Measurements from ENCODE around the gene MYBL2. TPM values are rescaled to one million over a fixed set of nuclear protein-coding genes. Genes with fewer than 3 reads are reported as not detected.
"Not testable (repeated sequence)": the region's sequence is repeated elsewhere in the genome, so short reads cannot be mapped to it uniquely, and the experiment has no call there.

The MYBL2 gene
- polyA plus RNA-seq, 3 donors = 22.9 to 33.0 (median 29.3) TPM

DNA sequence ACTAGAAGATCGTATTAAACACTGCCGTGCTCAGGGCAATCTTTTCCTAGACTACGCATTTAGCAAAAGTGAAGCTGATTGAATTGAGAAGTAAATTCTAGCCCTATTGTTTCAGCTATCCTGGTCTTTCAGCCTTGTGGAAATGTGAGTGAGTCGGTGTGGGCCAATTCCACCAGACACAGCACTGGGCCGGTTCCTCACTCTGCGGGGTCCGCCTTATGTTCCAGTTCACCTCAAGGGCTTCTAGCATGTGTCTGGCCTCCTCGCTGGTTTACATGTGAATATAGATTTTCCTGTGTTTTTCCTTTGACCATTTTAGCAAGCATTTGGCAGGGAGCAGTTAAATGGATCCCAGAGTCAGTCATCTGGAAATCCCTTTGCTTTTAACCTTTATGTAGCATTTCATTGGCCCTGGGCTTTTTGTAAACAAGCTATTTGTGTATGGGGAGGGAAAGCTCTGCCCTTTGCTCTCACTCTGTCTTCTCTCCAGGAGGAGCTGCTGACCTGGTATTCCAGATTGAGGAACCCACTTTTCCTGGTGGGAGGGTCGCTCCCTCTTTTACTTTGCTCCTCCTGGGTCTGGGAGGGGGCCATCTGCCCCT lies 72.3 kb downstream of the MYBL2 start:
- no peak for DNase-seq (ENCODE audit: extremely low read depth in 1 of 11, low read depth in 9 of 11, low spot score in 4 of 11)

- DNase-seq (ENCODE audit: extremely low read depth in 1 of 11, low read depth in 9 of 11, low spot score in 4 of 11) = no peak
Observed at GRCh38 chr20:43740642-43741041, 73.7 kb downstream of the MYBL2 start.

DNA sequence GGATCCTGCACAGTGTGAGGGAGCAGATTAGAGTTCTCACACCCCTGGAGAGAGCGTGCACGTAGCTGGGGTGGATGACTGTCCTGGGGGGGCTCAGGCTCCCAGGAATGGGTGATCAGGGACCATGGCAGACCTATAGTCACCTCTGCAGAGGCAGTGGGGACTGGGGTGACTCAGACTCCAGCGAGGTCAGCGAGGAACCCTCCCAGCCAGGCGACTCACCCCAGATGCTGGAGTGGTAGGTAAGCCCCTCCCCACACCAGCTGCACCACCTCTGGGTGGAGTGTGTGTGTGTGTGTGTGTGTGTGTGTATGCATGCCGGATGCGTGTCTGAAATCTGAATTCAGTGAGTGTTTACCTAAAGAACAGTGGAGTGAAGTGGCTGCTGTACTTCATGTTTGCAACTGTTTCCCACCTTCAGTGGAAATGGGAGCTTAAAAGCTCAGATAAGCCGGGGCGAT lies 77.3 kb downstream of the MYBL2 start:
- no peak for DNase-seq (ENCODE audit: extremely low read depth in 1 of 11, low read depth in 9 of 11, low spot score in 4 of 11)

DNA sequence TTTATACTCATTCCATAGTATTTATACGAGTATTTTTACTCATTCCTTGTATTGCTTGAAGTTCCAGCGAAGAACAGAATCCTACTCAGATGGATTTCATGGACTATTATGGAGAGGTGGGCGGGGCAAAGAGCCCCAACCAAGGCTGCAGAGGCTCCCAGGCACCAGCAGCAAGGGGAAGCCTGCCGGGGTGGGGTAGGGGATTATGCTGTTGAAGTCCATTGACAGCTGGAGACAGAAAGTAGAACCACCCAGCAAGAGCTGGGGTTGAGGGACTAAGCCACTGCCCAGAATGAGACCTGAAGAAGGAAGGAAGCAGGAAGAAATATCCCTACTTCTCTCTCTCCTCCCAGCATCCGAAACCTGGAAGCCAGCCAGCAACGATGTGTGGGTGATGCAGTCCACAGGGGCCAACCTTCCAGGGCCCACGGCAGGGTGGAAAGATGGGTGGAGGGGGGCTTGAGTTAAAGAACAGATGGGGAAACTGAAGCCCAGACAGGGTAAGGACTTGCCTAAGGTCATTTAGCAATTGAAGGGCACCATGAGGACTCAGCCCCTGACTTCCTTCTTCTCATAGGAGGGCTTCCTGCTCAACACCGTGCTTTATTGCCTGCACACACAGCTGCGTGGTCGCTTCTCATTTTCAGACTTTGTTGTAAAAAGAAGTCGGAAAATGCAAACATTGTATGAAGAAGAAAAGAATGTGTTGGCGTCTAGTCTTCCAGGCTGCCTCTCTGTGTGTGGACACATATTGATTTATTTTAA lies 78.2 kb downstream of the MYBL2 start:
- DNase-seq (ENCODE audit: extremely low read depth in 1 of 11, low read depth in 9 of 11, low spot score in 4 of 11) = no peak

DNA sequence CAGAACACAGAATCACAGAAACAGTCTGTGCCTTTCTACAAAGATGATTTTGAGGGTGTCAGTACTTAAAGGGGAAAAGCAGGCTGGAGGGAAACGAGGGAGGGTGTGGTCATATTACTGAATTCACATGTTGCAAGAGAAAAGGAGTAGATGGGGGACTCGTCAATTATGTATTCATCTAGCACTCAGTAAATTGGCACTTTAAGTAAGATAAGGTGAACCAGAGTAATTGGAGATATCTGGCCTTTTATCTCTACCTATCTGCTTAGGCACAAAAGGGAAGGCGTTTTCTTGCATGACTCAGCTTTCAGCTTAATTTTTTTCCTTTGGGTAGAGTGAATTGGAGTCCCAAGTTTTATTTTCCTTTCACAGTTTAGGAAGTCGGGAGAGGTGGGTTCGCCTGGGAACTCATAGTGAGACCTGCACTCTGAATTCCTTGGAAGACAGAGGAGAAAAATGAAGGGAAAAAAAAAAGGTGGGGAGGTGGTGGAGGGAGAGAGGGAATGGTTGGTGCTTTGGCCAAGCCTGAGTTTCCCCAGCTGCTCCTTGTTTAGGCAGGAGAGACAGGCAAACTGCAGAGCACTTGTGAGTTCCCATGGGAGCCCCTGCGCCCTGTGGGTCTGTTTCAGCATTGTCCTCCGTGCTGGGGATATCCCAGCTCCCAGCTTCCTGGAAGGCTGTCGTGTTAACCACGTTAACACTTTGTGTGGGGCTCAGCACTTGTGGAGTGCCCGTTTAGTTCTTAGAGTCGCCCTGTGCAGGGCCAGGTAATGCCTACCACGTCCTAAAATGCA lies 79.6 kb downstream of the MYBL2 start:
- DNase-seq (ENCODE audit: extremely low read depth in 1 of 11, low read depth in 9 of 11, low spot score in 4 of 11) = no peak

GRCh38 chr20:43748274-43748673 lies 81.4 kb downstream of the MYBL2 start:
- DNase-seq (ENCODE audit: extremely low read depth in 1 of 11, low read depth in 9 of 11, low spot score in 4 of 11) = no peak

DNA sequence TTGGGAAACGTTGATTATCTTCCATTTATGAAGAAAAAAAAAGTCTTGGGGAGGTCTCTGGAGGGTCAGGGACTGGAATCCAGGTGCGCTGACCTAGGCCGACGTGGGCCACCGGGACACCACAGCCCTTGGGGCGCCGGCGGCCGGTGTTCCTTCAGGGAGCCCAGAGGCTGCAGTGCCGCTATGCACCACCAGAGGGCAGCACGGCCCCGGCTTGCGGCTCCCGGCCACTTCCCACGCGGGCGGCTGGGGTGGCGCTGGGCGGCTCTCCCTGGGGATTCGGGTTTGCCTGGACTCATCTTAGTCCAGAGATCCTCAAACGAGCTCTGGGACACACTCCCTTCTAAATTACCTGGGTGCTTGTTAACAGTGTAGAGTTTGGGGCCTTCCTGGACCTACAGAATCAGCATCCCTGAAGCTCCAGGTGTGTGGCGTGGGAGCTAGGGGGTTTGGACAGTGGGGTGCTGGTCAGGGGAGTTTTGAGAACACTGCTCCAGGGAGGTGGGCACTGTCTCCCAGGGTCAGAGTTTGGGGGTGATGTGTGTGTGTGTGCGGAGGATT lies 82.9 kb downstream of the MYBL2 start:
- DNase-seq (ENCODE audit: extremely low read depth in 1 of 11, low read depth in 9 of 11, low spot score in 4 of 11) = peak in 9 of 11 donors; percentile 1 to 38 (median 25)

DNA sequence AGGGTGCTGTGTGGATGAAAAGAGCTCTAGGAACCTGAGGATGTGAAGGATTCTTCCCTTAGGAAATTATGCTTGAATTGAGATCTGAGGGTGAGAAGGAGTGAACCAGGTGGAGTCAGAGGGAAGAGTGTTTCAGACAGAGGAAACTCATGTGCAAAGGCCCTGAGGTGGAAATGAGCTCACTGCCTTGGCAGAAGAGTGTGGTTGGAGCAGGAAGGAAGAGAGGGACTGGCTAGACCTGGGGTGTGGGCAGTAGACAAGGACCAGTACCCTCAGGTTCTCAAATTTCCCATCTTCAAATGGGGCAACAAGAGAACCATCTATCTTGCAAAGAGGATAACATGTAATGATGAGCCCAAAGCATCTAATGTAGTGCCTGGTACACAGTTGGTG lies 83.9 kb downstream of the MYBL2 start:
- DNase-seq (ENCODE audit: extremely low read depth in 1 of 11, low read depth in 9 of 11, low spot score in 4 of 11) = no peak

DNA sequence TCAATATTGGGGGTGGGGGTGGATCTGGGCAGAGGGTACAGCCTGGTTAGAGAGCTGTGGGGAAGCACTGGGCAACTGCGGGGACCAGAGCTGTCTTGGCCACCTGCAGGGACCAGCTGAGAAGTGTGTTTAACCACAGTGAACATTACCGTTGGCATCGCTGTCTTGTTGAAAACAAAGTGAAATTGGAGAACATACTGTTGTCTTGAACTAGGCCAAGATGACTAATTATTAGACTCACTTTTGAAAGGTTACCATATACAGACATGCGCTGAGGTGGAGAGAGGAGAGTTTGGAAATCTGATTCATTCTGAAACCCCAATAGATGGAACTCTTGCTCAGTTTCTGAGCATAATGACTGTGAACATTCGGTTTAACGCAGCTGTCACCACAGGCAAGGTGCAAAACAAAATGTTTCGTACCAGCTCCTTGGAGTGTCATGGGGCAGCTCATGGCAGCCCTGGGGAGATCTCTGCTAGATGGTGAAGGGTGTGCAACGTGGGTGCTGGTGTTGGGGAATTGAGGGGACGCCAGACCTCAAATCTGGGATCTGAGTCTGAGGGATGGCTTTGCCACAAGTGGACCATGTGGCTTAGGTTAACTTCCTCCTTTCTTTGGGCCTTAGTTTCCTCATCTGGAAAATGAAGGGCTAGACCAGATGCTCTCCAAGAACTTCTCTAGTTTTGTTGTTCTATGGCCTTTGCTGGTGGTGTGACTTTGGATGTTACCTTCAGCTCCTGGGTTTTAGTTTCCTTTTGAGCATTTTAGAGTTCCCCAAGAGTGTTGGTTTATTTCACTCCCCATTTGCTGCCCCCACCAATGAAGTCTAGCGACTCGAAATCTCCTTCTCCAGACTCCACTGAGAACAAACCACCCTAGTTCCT lies 84.5 kb downstream of the MYBL2 start:
- no peak for DNase-seq (ENCODE audit: extremely low read depth in 1 of 11, low read depth in 9 of 11, low spot score in 4 of 11)

GRCh38 chr20:43752051-43752360 lies 85.1 kb downstream of the MYBL2 start:
- DNase-seq (ENCODE audit: extremely low read depth in 1 of 11, low read depth in 9 of 11, low spot score in 4 of 11) = no peak

DNA sequence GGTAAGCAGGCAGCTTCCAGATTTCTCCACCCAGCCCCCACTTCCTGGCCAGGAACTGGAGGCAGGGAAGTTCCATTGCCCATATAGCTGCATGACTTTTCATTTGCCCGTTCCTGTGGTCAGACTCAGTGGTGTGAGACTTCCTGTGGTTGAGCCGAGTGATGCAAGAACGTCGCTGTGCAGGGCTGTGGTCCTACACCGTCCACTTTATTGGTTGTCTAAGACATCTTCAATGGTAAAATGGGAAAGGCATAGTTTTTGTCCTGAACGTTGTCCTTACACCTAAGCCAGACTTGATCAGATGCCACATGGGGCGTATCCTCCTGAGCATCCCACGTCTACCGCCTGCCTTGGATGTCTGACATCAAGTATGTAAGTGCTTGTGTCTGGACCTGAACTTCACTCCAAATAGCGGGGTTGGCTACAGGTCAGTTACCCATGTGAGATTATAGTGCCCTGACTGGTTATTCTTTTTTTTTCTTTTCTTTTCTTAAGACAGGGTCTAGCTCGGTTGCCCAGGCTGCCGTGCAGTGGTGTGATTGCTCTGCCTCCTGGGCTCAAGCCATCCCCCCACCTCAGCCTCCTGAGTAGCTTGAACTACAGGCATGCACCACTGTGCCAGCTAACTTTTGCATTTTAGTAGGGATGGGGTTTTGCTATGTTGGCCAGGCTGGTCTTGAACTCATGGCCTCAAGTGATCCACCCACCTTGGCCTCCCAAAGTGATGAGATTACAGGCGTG lies 85.8 kb downstream of the MYBL2 start:
- DNase-seq (ENCODE audit: extremely low read depth in 1 of 11, low read depth in 9 of 11, low spot score in 4 of 11) = no peak

DNA sequence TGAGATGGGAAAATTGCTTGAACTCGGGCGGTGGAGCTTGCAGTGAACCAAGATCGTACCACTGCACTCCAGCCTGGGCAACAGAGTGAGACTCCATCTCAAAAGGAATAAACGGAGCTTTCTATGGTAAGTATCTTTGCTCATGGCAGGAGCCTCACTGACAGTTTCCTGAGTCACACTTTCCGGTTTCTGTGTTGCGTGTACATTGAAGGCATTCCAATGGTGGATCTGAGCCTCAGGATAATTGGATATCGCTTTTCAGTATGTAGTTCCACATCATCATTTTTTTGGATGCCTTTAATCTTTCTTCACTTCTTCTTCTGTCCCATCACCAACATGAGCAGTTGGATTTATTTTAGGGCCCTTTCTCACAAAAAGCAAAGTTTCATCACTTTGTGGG lies 88.5 kb downstream of the MYBL2 start:
- no peak for DNase-seq (ENCODE audit: extremely low read depth in 1 of 11, low read depth in 9 of 11, low spot score in 4 of 11)

DNA sequence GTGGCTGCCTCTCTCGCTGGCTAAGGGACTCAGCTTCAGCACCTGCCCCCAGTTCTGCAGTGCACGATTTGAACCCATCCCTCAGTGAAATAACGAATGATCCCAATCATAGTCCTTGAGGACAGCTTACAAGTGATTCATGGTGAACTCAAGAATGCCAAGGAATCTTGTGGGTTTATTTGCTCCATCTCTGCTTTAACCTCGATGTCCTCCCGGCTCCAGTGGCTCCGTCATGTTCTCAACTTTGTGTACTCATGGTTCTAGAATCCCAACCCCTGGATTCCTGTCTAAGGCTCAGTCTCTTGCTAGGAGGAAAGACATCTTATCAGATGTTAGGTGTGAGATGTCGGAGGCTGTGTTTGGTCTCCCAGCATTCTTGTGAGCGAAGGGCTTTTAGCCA lies 88.9 kb downstream of the MYBL2 start:
- DNase-seq (ENCODE audit: extremely low read depth in 1 of 11, low read depth in 9 of 11, low spot score in 4 of 11) = no peak

- not testable (repeated sequence) for DNase-seq (ENCODE audit: extremely low read depth in 1 of 11, low read depth in 9 of 11, low spot score in 4 of 11)
Observed at GRCh38 chr20:43757888-43758287, 91.0 kb downstream of the MYBL2 start.

DNA sequence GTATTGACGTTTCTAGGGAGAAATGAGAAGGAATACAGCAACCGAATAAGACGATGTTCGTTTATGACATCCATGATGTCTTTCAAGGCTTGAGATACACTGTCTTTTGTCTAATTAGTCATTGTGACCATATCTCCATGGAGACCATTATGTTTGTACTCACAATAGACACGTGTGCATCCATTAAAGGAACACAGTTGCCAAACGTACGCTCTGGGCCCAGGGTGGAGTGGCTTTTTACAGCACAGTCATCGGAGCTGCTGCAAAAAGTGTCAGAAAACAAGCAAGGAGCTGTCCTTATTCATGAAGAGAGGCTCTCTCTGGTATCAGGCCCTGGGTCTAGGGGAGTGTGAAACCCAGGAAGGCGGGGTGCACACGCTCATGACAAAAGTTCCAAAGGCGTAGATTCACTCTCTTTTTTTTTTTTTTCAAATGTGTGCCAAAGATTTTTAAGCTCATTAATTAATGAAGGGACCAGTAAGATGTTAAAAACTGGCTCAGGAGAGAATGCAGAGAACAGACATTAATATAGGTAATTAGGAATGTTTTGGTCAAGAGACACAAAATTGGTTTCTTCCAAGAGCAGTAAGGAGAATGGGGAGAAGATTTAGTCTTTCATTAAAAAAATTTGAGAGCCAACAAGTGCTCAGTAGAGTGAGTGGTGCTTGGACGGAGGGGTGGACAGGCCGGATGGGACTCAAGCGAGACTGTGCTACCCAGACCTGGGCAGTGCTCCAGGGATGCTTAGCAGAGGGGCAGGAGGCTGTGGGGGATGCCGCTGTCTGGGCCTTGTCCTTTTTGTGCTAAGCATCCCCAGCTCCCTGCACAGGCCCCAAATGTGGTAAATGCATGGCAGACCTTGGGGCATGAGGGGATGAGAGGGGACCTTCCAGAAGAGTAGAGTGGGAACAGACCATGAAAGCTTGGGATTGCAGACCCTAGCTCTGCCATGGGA lies 94.7 kb downstream of the MYBL2 start:
- DNase-seq (ENCODE audit: extremely low read depth in 1 of 11, low read depth in 9 of 11, low spot score in 4 of 11) = no peak

DNA sequence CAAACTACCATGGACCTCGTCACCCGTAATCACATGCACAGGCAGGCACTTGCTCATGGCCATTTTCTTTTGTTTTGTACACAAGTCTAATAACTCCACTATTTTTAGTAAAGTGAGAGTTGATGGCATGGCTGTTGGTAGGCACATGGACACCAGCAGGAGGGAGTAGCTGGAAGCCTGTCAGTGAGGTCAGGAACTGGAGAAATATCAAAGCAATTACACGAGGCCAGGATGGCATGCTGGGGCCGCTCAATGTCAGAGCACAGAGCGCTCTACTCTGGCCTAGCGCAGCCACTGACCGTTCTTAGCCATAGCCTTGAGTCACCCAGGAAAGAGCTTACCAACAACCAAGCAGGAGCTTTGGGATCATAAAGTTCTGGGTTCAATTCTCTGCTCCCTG lies 96.0 kb downstream of the MYBL2 start:
- DNase-seq (ENCODE audit: extremely low read depth in 1 of 11, low read depth in 9 of 11, low spot score in 4 of 11) = no peak

GRCh38 chr20:43765916-43766315 lies 99.0 kb downstream of the MYBL2 start:
- no peak for DNase-seq (ENCODE audit: extremely low read depth in 1 of 11, low read depth in 9 of 11, low spot score in 4 of 11)
